GM12865 (cell line): Measurements from ENCODE around the gene SMIM1.

Source experiments
- DNase-seq: peaks from one replicate; pipeline ENCODE4 v3.0.0; 2010; ENCODE audit warnings: low read depth
- H3K4me3 ChIP-seq: 2 replicates; pipeline ENCODE4 v1.5.1; 2011; ENCODE audit warnings: mild to moderate bottlenecking, low read depth, low read length, control low read depth
- TF ChIP-seq, protein P1 (sequence below): IDR thresholded peaks from 2 replicates; pipeline ENCODE4 v1.5.1; 2011; ENCODE audit warnings: low read length, control low read depth, low read depth, inconsistent platforms; ENCODE audit not compliant: insufficient read depth; ENCODE audit errors: missing control alignments

The SMIM1 gene

DNA sequence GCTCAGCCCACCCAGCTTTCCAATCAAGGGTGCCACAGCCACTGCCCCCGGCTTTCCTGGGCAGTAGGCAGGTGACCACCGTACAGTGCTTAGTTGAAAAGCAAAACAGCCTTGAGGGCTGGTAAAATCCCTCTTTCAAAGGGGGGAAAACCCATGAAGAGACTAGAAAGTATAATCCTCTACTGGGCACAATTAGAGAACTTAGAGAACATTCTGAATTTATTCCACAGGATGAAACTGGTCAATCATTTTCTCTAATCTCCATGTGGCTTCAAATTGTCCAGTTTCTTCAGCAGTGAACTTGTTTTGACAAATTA, 39.0 kb downstream of the SMIM1 start:
- TF ChIP-seq, protein P1, sequence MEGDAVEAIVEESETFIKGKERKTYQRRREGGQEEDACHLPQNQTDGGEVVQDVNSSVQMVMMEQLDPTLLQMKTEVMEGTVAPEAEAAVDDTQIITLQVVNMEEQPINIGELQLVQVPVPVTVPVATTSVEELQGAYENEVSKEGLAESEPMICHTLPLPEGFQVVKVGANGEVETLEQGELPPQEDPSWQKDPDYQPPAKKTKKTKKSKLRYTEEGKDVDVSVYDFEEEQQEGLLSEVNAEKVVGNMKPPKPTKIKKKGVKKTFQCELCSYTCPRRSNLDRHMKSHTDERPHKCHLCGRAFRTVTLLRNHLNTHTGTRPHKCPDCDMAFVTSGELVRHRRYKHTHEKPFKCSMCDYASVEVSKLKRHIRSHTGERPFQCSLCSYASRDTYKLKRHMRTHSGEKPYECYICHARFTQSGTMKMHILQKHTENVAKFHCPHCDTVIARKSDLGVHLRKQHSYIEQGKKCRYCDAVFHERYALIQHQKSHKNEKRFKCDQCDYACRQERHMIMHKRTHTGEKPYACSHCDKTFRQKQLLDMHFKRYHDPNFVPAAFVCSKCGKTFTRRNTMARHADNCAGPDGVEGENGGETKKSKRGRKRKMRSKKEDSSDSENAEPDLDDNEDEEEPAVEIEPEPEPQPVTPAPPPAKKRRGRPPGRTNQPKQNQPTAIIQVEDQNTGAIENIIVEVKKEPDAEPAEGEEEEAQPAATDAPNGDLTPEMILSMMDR: no peak
- H3K4me3 ChIP-seq: no peak overlapping the region
- no peak for DNase-seq

DNA sequence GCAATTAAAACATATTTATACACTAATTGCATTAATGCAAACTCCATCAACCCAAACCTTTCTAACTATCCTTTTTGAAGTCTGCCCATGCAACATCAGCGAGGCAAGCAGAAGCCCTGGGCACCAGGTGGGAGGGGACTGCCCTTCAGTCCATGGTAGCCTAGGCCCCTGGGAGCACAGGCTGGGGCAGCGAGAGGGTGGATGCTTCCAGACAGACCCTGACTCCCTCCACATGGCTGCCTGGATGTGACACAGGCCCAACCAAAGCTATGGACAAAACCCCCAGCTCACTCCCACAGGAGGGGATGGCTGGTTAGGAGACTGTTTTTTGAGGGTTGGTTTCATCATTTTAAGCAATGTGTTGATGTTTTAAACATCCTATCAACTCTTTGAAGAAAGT, 41.5 kb downstream of the SMIM1 start:
- no peak for DNase-seq
- TF ChIP-seq, protein P1: no peak
- H3K4me3 ChIP-seq: no peak overlapping the region

DNA sequence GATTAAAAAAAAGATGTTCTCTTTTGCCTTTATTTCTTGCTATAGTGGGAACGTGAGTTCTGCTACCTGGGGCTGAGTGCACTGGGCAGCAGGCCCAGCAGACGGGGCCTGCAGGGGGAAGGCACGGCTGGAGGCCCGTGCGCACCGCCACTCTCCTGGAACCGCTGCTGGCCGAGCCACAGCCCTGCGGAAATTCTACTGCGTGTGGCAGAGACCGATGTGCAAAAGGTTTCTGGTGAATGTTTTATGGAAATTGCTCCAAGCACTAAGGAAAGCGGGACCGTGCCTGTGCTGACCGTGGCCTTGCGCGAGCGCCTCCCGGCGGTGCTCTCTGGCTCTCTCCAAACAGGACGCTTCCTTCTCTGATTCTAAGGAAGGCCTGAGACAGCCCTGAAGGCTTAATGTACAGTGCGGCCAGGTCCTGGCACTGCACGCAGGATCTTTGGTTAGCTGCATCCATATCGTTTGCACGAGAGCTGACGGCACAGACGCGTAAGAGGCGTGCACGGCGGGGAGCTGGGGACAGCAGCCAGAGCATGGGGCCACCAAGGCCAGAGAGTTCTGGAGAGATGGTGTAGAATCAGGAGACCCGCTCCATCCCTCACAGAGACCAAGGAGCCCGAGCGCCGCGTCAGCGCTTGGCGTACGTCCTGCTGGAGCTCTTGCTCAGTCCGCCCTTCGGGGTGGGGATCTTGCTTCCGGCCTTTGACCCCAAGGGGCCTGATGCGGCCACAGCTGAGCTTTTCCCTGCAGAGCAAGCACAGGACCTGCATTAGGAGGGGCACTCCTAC, 42.4 kb downstream of the SMIM1 start:
- H3K4me3 ChIP-seq: no peak overlapping the region
- DNase-seq: no peak
- TF ChIP-seq, protein P1: no peak

DNA sequence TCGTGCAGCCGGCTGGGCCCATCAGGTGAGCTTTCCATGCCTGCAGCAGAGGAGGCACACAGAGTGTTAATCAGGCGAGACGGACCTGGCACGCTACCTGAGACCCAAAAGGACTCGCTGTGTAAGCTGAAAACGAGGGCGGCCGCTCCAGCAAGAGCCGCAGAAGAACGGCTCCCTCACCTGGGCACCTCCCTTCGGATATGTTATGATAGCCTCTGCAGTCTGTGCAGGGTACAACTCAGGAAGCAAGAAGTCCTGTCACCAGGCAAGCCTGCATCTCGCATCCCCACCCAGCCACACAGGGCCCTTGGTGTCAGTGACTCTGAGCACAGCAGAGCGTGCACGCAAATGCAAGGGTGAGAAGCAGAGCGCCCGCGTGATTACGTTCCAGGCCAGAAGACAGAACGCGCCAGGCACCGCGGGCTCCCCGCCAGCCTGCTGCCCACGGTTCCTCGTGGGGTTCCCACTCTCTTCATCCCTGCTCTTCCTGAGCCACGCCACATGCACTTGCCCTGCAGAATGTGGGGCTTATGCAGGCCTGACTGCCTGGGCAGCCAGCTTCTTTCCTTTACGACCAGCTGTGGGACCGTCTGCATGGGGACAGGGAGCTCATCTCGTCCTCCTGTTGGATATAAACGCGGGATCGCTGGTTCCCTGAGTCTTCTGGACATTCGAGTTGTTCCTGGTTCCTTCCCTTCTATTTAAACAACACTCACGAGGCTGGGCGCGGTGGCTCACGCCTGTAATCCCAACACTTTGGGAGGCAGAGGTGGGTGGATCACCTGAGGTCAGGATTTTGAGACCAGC, 44.0 kb downstream of the SMIM1 start:
- no peak overlapping the region for H3K4me3 ChIP-seq
- TF ChIP-seq, protein P1: no peak
- DNase-seq: no peak

DNA sequence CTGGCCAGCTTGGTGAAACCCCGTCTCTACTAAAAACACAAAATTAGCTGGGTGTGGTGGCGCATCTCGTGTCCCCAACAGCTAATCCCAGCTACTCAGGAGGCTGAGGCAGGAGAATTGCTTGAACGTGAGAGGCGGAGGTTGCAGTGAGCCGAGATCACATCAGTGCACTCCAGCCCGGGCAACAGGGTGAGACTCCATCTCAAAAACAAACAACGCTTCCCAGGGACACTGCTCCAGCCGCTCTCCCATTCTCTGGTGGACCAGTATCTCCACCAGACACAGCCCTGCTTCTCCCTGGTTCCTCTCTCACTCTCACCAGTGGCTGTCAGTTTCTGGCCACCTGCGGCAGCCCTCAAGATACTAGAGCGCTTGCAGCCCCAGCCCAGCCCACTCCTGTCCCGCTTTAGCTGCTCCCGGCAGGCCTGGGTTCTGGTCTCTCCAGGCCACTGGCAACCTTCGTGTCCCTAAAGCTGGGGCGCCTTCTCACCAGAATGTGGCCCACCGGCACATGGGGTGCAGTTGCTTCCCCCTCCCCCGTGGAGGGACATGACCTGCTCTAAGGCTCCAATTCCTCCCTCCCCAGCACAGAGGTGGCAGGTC, 44.7 kb downstream of the SMIM1 start:
- TF ChIP-seq, protein P1: no peak
- no peak overlapping the region for H3K4me3 ChIP-seq
- no peak for DNase-seq

DNA sequence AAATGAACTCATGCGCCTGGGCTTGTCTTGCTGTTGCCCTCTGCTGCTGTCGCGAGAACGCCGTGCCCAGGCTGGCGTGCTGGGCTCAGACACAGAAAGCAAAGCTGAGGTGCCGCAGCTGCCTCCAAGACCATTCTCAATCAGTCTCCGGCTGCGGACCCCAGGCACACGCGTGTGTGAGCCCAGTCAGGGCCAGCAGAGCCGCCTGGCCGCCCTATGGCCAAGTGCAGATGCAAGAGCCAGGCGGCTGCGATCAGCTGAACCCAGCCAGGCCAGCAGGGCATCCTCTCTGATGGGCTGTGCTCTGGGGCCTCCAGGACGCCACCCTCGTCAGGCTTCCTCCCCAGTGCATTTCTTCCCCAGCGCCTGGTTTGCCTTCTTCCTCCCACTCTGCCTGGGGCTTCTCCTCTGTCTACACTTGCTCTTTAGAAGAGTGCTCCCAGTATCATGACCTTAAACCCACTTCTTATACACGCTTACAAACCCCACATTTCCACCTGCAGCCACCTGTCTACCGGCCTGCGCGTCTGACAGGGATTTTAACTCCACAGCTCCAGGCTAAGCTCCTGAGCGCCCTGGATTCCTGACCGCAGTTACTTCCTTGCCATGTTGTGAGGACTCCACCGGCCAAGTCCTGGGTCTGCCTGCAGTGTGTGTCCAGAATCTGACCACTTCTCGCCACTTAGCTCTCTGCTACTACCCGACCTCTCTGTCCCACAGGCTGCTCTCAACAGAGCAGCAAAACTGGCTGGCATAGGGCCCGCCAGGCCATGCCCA, 45.5 kb downstream of the SMIM1 start:
- no peak overlapping the region for H3K4me3 ChIP-seq
- TF ChIP-seq, protein P1: no peak
- no peak for DNase-seq
